Rectal smooth muscle tissue (tissue), 1 donor: ENCODE data around the gene DOCK4.
"Not testable (repeated sequence)": the region's sequence is repeated elsewhere in the genome, so short reads cannot be mapped to it uniquely, and the experiment has no call there.

Source experiments
- H3K27ac ChIP-seq: one replicate; pipeline ENCODE4 v1.7.0; 2013; ENCODE audit warnings: low read depth, low read length, inconsistent platforms
- H3K27me3 ChIP-seq: one replicate; pipeline ENCODE4 v1.7.0; 2013; ENCODE audit warnings: low read length; ENCODE audit not compliant: control insufficient read depth, insufficient read depth
- H3K36me3 ChIP-seq: one replicate; pipeline ENCODE4 v1.7.0; 2013; ENCODE audit warnings: low read length; ENCODE audit not compliant: control insufficient read depth, insufficient read depth
- H3K4me1 ChIP-seq: one replicate; pipeline ENCODE4 v1.7.0; 2013; ENCODE audit warnings: low read length; ENCODE audit not compliant: control insufficient read depth, insufficient read depth
- H3K4me3 ChIP-seq: one replicate; pipeline ENCODE4 v1.7.0; 2013; ENCODE audit warnings: low read length
- H3K9ac ChIP-seq: one replicate; pipeline ENCODE4 v1.7.0; 2013; ENCODE audit warnings: low read length

Gene DOCK4

DNA sequence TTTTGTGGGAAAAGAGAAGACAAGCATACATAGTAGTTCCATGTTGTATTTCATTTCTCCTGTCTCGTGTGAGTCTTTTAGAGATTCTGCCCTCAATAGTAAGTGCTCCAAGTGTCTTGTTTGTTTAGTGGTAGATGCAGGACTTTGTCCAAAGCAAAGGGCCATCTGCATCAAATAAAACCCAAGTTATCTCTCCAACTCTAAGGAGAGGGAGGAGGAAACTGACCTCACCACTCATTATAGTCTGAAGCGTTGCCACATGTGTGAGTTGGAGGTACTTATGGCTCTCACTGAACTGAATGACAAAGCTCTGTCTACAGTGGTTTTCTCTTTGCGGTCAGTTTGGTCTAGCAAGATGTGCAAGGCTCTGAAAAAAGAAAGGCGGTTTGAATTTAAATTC is 272.6 kb downstream of the DOCK4 start:
- Histone ChIP-seq H3K4me1 (no peaks in the 10 kb centered on the region), H3K36me3 (no peaks in the 10 kb centered on the region), H3K27me3 (no peaks in the 10 kb centered on the region)

DNA sequence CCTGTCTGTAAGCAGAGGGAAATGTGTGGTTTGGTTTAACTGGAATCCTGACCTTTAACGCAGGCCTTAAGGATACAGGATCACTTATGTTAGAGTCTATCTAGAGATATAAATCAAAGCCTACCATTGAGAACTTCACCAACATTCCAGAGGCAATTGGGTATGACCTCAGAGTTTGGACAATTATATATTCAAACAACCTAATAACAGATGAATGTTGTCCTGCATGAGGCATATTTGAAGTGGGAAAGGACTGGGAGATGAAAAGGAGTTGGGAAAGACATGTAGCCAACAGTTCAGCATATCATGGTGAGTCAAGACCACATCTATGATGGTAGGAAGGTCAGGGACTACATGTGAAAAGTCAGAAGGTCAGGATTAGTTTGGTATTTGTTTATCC is 274.2 kb downstream of the DOCK4 start:
- H3K36me3 ChIP-seq, result no peaks in the 10 kb centered on the region
- H3K4me3 ChIP-seq, result no peak overlapping the region
- H3K27ac ChIP-seq, result no peak overlapping the region
- H3K9ac ChIP-seq, result no peak overlapping the region
- H3K4me1 ChIP-seq, result no peaks in the 10 kb centered on the region
- no peaks in the 10 kb centered on the region for H3K27me3 ChIP-seq

More for the DNA sequence above, 272.6 kb downstream of the DOCK4 start:
- H3K9ac ChIP-seq, result no peak overlapping the region
- H3K4me3 ChIP-seq, result no peak overlapping the region
- no peak overlapping the region for H3K27ac ChIP-seq

DNA sequence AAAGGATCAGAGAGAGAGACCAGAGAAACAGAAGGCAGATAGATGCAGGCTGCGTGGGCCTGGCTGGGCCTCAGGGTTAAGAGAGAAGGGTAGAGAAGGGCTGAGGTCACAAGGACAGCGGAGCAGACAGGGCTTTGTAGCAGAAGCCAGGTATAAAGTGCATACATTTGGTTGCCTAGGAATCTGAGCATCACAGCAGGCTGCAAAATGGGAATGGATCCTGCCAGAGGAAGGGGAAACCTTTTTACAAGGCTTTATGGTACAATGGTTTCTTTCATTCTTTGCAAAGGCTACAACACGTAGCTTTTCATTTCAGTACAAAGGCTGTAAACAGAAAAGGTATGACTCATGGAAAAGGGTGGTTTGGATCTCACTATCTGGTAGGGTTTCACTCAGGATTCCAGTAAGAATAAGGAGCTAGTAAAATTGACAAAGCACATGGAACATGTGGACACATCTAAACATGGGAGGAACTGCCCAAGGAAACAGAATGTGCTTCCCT is 275.1 kb downstream of the DOCK4 start:
- H3K36me3 ChIP-seq, result no peaks in the 10 kb centered on the region
- H3K27ac ChIP-seq, result no peak overlapping the region
- no peak overlapping the region for H3K9ac ChIP-seq
- no peak overlapping the region for H3K4me3 ChIP-seq
- H3K27me3 ChIP-seq, result no peaks in the 10 kb centered on the region
- no peaks in the 10 kb centered on the region for H3K4me1 ChIP-seq

DNA sequence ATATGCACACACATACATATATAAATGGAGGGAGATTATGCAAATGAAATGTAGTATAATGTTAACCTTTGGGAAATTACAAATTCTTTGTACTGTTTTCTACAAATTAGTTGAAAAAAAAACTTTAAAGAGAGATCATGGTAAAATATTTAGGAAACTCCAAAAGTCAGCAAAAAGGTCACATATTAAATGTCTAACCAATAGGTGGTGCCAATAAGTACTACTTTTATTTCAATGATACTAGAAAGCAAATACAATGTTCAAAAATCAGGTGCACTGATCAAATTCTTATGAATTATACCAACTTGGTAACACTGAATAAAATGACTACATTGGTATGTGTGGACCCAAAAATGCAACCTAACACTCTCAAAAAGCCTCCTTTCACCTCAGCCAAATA is 276.9 kb downstream of the DOCK4 start:
- H3K9ac ChIP-seq, result no peak overlapping the region
- no peak overlapping the region for H3K4me3 ChIP-seq
- H3K4me1 ChIP-seq, result no peaks in the 10 kb centered on the region
- no peaks in the 10 kb centered on the region for H3K36me3 ChIP-seq
- no peaks in the 10 kb centered on the region for H3K27me3 ChIP-seq
- H3K27ac ChIP-seq, result no peak overlapping the region

DNA sequence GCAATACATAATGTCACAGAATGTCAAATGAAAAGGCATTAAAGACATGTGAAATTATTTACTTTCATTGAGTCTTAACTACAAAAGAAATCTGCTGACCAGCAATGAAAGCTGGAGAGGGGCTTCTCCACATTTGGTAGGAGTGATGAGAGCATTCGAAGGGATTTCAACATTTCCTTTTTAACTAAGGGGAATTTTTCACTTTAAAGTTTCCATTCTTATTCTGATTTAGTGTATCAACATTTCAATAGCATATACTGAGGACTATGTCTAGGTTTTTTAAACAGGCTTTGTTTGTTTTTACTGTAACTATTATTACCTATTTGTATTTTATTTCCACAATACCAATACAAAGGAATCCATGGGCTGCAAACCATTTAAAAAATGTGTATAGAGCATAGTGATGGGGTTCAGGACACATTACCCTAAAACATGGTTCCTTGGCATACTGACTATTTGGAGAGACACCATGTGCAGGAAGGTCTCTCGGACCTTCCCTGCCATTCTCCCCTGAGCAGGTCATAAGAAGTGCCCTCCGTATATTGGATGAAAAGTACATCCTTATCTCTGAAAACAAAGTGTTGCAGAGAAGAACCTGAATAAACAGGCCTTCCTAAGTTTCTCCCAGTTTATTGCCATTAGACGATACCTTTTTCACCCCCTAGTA is 278.7 kb downstream of the DOCK4 start:
- H3K4me3 ChIP-seq, result no peak overlapping the region
- H3K27me3 ChIP-seq, result no peaks in the 10 kb centered on the region
- H3K9ac ChIP-seq, result no peak overlapping the region
- H3K36me3 ChIP-seq, result no peaks in the 10 kb centered on the region
- no peak overlapping the region for H3K27ac ChIP-seq
- H3K4me1 ChIP-seq, result no peaks in the 10 kb centered on the region

DNA sequence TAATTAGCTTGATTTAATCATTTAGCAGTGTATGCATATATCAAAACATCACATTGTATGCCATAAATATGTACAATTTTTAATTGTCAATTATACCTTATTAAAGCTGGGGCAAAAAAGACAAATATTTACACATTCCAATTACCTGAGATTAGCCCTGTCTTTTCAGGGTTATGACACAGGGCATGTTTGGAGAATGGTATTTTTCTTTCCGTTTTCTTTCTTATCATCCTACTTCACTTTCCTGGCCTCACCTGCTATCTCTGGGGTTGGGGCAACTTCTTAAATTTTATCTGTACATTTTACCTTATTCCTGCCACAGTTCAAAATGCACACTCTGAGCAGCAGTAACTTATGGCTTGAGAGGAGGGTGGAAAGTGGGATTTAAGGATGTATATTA is 285.9 kb downstream of the DOCK4 start:
- H3K27ac ChIP-seq, result no peak overlapping the region
- H3K9ac ChIP-seq, result no peak overlapping the region
- H3K36me3 ChIP-seq, result no peaks in the 10 kb centered on the region
- H3K4me1 ChIP-seq, result no peaks in the 10 kb centered on the region
- H3K4me3 ChIP-seq, result no peak overlapping the region
- no peaks in the 10 kb centered on the region for H3K27me3 ChIP-seq

DNA sequence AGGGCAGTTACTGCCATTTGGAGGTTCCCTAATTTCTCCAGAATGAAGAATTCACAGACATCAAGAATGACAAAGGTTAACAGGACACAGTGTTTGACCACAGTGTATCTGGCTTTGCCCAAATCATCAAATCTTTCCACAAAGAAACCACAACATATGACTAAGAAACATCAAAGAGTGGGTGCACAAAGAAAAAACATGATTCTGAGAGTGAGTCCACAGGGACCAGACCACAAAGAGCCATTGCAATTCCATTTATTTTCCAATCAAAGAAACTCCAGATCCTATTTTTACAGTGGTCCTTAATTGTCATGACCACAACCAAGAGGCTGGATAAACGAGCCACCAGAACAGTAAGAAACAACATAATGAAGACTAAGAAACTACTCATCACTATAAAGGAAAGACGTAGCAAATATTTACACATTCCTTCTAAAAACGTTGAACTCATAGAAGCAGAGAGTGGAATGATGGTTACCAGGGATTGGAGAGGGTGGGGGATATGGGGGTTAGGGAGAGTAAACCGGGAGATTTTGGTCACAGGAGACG is 286.5 kb downstream of the DOCK4 start:
- H3K27ac ChIP-seq, result no peak overlapping the region
- H3K4me3 ChIP-seq, result no peak overlapping the region
- H3K36me3 ChIP-seq, result no peaks in the 10 kb centered on the region
- no peaks in the 10 kb centered on the region for H3K4me1 ChIP-seq
- no peaks in the 10 kb centered on the region for H3K27me3 ChIP-seq
- H3K9ac ChIP-seq, result no peak overlapping the region

DNA sequence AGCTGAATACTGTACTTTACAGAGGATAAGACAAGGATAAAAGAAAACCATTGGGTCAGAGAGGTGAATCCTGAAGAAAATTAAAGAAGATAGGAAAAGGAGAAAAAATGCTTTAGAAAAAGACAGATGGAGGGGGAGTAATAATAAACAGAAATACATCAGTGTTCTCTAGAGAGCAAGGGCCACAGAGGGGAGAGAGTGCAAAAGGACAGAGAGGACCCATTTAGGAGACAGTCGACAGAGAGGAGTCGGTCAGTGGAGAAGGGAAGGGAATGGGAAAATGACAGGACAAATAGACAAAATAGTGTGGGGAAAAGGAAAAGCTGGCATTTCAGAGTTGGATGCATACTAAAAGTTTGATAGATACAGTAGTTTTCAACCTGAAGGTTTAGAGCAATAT is 287.0 kb downstream of the DOCK4 start:
- Histone ChIP-seq H3K9ac (no peak overlapping the region), H3K4me1 (no peaks in the 10 kb centered on the region), H3K27ac (no peak overlapping the region), H3K36me3 (no peaks in the 10 kb centered on the region), H3K4me3 (no peak overlapping the region), H3K27me3 (no peaks in the 10 kb centered on the region)

DNA sequence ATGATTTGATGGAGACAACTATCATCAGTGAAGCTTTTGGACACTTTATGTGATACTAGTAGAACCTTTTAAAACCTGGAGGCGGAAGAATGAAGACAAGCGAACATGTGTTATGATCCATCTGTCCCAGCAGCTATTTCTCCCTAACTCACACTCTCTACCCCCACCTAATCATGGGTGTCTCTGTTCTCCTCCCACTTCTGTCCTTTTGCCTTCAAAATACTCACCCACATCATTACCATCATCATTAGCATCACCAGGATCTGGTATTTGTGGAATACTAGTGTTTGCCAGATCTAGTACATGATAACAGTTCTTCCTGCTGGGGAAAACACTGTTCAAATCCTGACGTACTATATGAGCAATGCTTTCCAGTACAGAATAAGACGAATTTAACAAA is 287.7 kb downstream of the DOCK4 start:
- no peaks in the 10 kb centered on the region for H3K27me3 ChIP-seq
- no peak overlapping the region for H3K27ac ChIP-seq
- H3K4me3 ChIP-seq, result no peak overlapping the region
- no peaks in the 10 kb centered on the region for H3K4me1 ChIP-seq
- no peak overlapping the region for H3K9ac ChIP-seq
- H3K36me3 ChIP-seq, result no peaks in the 10 kb centered on the region

DNA sequence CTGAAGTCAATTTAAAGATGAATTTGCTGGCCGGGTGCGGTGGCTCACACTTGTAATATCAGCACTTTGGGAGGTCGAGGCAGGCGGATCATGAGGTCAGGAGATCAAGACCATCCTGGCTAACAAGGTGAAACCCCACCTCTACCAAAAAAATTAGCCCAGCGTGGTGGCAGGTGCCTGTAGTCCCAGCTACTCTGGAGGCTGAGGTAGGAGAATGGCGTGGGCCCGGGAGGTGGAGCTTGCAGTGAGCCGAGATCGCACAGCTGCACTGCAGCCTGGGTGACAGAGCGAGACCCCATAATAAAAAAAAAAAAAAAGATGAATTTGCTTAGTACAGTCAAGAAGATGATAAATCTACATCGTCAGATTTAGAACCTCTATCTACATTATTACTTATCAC is 288.8 kb downstream of the DOCK4 start:
- H3K4me3 ChIP-seq, H3K4me1 ChIP-seq, H3K9ac ChIP-seq: not testable (repeated sequence)

DNA sequence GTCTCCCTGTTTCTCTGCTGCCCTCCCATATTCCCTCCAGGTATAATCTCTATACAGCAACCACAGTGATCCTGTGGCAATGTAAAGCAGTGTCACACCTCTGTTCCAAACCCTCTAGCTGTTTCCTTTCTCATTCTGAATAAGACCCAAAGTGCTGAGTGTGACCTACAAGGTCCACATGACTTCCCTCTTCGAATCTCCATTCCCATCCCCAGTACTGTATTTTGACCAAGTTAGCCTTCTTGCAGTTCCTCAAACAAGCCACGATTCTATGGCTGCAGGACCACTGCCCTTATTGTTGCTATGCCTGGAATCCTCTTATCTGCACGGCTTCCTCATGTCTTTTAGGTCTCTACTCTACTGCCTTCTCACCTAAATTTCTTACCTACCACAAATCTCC is 291.9 kb downstream of the DOCK4 start:
- no peaks in the 10 kb centered on the region for H3K27me3 ChIP-seq
- no peak overlapping the region for H3K27ac ChIP-seq
- H3K4me1 ChIP-seq, result no peaks in the 10 kb centered on the region
- no peak overlapping the region for H3K9ac ChIP-seq
- no peaks in the 10 kb centered on the region for H3K36me3 ChIP-seq
- no peak overlapping the region for H3K4me3 ChIP-seq

More for the DNA sequence above, 288.8 kb downstream of the DOCK4 start:
- H3K27me3 ChIP-seq, H3K27ac ChIP-seq, H3K36me3 ChIP-seq: not testable (repeated sequence)

DNA sequence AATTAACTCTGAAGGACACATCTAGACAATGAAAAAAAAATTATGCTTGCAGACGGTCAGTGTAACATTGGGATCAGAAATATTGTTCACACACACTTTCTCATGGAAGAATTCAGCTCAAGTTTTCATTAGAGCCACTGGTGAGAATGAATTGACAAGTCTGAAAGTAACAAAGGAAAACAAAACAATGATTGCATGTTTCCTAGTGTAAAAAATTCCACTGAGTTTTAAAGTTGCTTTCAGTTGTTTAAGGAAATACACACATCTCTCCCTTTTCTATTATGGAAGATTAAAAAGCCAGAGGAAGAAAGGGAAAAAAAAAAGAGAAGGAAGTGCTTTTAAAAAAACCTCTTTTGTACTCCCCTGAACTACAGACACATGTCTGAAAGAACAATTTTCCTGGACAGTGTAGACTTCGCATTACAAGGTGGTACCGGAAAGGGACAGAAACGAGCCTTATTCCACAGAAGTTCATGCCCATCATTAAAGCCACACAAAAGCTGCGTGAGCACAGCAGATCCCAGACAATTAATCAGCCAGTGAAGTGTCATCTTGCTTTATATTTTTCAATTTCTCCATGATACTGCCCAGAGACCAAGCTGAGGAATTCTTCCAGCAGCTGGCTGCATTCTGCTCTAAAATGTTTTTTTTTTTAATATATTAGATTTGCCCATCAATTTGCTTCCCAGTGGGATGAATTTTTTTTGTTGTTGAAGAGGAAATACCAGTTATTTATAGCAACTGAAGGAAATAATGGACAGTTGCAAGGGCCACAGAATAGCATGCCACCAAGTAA is 294.8 kb downstream of the DOCK4 start:
- H3K4me3 ChIP-seq, result no peak overlapping the region
- H3K27me3 ChIP-seq, result no peaks in the 10 kb centered on the region
- H3K27ac ChIP-seq, result no peak overlapping the region
- H3K9ac ChIP-seq, result no peak overlapping the region
- no peaks in the 10 kb centered on the region for H3K36me3 ChIP-seq
- no peaks in the 10 kb centered on the region for H3K4me1 ChIP-seq
